GM15510 (cell line): ENCODE measurements around the gene PLXNB2.

Source experiments
- POLR2A ChIP-seq: IDR thresholded peaks from 3 replicates; pipeline ENCODE4 v1.6.1; 2011; ENCODE audit warnings: borderline replicate concordance; ENCODE audit not compliant: insufficient read length; ENCODE audit errors: extremely low read depth

PLXNB2 gene

DNA sequence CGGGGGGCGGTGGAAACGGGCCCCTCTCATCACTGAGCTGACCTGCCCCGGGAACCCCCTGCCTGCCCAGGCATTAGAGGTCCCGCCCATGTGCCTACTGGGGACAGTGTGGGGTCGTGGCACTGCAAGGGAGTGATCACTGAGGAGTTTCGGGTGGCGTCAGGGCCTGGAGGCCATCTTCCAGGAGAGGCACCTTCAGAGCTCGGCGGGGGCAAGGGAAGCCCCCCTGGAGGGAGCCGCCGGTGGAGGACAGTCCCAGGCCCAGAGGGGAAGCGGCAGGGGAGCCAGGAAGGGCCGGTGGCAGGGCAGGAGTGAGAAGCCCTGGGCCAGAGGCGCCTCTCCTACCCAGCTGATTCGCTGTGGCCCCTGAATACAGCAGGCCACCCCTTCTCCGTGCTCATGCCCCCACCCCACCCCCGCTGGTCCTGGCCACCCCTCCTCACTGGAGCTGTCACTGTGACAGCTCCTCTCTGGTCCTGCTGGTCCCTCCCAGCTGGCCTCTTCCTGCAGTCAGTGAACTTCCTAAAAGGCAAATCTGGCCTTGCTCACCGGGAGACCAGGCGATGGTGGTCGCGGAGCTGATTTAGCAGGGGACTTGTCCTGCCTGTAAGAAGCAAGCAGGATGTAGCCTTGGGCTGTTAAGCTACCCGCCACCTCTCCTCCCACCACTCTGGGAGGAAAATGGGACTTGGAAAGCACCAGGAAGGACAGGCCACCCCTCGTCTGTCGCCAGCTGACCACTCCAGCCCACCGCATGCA is 35.2 kb downstream of the PLXNB2 start:
- TF ChIP-seq POLR2A: no peak

DNA sequence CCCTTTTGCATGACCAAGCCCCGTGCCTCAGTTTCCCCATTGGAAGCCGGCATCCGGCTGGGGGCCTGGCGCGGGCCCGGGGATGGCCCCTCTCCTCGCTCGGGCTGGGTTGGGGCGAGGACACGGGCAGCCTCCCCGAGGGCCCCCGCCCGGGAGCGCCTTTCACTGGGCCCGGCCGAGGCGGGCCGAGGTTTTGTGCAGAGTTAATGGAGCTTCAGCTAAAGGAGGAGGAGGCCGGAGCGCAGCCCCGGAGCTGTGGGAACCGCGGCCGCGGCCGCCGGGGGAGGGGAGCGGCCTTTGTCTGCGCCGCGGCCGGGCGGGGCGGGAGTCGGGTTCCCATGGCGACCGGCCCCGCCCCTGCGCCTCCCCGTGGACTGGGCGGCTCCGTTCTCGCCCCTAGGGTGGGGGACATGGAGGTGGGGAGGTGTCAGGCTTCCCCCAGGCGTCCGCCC is 35.9 kb downstream of the PLXNB2 start:
- TF ChIP-seq POLR2A: no peak

DNA sequence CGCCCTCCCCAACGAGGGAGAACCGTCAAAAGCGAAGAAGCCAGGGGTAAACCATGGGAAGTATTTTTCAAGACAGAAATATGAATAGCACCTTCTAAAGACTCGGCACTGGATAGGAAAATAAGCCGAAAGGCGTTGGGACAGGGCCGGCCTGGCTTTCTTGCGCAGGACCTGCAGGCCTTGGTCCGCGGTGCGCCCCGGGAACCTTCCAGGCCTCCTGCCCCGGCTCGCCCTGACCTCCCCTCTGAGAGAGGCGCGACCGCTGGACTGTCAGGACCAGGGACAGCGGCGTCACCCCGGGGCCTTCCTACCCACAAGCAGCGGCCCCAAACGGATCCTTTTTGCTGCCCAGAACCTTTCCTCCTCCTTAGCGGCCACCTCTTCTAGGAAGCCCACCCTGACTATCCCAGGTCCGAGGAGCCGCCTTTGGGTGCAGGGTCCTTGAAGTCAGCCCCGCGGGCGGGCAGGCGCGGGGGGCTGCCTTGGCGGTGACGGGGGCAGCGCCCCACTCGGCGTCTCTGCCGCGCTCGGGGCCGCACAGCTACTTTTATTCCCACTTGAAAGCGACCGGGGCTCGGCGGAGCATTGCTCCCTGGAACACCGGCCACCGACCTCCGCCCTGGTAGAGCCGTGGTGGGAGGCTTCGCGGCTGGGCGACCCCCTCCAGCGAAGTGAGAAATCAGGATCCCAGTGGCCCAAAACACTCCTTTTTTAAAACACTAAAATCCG is 36.6 kb downstream of the PLXNB2 start:
- no peak for TF ChIP-seq POLR2A

DNA sequence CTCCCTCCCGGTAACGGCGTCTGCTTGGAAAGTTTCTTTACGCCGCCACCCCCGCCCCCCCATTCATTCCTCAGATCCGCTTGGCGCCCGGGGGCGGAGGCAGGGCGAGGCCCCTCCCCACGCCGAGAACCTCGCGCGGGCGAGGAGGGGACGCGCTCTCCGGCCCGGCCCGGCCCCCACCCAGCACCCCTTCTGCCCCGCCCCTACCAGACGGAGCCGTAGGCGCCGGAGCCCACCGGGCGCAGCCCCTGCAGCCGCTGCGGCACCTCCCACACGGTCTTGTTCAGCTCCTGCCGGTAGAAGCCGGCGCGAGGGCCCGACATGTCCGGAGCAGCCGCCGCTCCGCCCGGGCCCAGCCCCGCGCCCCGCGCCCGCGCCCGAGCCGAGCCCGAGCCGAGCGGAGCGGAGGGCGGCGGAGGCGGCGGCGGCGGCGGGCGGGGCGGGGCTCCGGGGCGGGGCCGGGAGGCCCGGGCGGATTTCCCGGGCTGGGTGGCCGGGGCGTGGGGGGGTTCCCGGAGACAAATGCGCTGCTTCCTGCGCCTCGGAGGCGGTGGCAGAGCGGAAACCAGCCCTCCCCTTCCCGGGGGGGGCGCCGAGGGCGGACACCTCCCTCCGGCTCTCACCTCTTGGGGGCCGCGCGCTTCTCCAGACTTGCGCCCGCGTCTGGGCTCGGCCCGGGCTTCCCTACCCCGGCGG is 37.3 kb downstream of the PLXNB2 start, which contains the start of gene MAPK11:
TSS of gene MAPK11 (minus strand) at position 411 of the 696 bp plus-strand sequence. CDS start at position 323, 88 bp downstream.
- no peak for TF ChIP-seq POLR2A

DNA sequence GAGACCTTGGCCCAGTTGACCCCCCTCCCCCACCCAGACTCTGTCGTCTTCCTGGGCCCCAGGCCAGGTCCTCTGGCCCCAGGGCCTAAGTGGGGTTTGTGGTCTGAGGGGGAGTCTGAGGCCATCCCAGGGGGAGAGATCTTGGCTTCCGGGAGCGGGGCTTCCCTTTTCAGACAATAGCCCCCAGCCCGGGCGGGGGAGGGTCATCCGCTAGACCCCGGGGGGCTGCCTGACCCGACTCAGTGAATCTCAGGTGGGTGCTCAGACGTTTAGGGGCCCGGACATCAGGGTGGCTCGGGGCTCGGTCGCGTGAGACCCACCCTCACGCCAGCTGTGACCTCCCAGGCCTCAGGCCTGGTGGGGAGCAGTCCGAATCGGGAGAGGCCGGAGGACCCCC is 37.9 kb downstream of the PLXNB2 start:
- TF ChIP-seq POLR2A: no peak

DNA sequence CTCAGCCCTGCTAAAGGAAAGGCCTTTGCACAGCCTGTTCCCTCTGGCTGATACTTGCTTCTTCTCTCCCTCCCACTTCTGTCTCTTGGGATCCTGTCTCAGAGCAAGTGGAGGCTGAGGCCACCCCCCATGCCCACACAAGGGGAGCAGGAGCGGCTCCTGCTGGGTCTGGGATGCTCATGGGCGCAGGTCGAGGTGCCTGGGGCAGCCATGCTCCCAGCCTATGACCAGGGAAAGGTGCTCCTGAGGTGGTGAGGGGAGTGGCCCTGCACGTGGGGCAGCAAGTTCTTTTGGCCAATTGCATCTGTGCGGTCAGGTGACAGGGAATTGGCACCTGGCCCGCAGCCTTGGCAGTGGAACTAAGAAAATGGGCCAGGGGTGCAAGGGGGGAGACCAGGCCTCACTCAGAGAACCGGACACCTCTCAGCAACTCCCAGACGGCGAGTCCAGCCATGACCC is 38.8 kb downstream of the PLXNB2 start:
- no peak for TF ChIP-seq POLR2A

DNA sequence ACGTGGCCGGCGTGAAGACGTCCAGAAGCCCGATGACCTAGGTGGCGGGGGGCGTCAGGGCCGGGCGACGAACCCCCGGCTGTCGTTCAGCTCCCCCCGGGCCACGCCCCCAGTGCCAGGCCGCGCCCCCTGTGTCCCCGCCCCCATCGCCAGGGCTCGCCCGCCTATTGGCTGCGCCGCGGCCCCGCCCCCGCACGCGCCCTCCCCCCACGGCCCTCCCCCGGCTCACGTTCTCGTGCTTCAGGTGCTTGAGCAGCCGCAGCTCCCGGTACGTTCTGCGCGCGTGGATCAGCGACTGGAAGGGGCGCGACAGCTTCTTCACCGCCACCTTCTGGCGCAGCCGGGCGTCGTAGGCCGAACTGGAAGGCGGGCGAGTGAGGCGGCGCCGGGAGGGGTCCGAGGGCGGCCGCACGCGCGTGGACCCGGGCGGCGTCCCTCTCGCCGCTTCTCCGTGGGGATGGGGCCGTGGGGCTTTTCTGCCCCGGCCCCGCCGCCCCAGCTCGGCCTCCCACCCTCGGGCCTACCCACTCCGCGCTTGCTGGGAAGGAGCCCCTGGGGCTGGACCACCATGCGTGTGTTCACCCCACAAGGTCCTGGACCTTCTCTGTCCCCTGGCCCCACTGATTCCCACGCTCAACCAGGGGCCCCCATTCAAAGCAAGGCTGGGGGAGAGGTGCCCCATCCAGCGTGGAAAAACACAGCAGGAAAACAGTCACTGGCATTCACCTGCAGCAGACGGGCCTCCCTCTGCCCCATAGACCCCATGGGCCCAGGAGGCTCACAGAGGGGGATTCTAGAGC is 39.7 kb downstream of the PLXNB2 start:
- TF ChIP-seq POLR2A: no peak

DNA sequence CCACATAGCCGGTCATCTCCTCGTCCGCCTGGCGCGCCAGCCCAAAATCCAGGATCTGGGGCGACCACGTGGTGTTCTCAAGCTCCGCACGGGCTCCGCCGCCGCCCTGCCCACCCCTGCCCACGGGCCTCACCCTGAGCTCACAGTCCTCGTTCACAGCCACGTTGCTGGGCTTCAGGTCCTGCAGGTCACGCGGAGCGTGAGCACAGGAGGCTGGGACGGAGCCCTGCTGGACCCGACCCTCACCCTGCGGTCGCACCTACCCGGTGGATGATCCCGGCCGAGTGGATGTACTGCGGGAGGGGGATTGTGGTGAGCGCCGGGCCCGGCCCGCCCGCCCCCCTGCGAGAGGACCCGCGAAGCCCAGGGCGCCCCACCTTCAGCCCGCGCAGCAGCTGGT is 40.5 kb downstream of the PLXNB2 start:
- TF ChIP-seq POLR2A: no peak

DNA sequence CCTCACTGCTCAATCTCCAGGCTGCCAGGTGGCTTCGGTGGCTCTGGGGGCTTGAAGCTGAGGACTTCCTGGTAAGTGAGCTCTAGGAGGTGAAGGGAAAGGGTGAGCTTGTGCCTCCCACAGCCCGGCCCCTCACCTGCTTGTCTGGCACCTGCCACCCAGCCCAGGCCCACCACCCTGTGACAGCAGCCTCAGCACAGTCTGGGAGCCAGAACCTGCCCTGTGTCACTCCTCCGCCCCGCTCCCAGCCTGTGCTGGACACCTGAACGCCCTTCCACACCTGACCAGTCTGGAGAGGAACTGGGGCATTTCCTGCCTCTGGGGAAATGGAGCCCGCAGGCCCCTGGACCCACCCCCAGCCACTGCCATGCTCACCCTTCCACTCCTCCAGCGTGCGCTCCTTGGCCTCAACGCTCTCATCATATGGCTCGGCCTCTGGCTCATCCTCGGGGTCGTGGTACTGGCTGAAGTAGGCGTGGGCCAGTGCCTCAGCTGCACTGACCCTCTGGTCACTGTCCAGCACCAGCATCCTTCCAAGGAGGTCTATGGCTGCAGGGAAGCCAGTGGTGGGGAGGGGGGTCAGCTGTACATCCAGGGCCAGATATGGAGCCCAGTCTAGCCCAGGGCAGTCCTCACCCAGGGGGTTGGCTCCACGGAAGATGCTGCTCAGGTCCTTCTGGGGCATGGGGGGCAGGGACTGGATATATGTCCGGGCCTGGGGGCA is 42.3 kb downstream of the PLXNB2 start:
- no peak for TF ChIP-seq POLR2A

DNA sequence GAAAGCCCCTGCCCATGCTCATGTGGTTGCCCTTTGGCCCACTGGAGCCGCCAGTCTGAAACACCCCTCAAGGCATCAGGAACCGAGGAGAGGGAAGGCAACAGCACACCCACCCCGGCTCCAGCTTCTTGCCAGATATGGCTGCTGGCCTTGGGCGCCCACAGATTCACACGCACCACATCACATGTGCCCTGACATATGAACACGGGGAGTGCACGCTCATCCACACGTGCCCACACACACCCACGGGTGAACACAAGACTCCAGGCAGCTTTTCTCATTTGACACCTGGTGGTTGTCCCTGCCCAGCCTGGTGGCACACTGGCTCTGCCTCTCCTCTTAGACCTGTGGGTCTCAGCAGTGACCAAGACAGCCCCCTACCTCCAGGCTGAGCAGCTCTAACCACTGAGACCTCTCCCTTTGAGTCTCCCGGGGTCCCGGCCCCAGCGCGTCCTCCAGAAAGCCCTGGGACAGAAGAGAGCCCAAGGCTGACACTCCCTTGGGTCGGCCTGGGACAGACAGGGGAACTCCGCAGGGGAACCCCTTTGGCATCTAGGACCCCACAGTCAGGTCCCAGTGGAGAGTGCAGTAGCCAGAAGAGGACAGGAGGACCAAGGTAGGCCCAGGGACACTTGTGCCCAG is 43.2 kb downstream of the PLXNB2 start:
- no peak for TF ChIP-seq POLR2A

DNA sequence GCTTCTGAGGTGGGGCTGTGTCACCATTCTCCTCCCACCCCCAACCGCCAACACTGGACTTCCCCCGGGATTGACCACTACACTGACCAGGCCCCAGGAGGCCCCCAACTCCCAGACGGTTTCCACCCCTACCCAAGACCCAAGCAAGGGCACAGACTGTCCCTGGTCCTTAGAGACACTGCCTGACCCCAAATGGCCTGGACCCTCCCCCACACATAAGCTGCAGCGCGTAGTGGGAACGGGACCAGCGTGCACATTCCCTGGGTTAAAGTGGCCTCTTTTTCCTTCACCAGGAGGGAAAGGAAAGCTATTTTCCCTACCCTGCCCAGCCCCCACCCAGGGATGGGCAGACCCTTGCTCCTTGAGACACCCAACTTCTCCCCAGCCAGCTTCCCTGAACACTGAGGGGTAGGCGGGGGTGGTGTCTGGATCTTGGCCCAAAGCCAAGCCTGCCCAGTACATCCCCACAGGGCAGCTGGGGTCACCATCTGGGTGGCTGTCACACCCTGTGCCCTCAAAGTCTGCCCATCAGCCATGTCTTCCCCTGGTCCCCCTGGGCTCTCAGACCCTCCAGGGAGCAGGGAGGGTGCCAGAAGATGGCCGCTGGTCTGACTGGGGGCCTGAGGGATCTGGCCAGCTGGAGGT is 44.4 kb downstream of the PLXNB2 start:
- TF ChIP-seq POLR2A: no peak

DNA sequence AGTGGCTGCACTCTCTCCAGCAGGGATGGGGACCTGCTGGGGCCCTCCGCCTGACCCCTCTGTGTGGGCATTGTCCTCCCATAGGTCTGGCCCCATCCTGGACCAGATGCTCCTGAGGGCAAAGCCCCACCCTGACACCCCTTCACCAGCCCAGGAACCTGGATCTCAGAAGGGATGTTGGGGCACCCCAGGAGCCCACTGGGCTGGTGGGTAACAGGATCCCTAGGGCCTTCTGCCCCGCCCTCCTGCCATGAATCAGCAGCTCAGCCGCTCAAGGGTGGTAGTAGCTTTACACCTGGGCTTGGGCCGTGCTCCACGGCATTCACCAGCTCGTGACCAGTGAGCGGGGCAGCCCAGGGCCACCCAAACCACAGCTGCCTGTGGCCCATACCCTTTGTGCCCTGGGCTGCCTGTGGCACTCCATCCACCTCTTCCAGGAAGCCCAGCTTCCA is 45.0 kb downstream of the PLXNB2 start:
- no peak for TF ChIP-seq POLR2A
